H9 (cell line): ENCODE results near the gene PHLDA3. TPM values are rescaled to one million over a fixed set of nuclear protein-coding genes. Genes with fewer than 3 reads are reported as not detected.
"Not testable (repeated sequence)": the region's sequence is repeated elsewhere in the genome, so short reads cannot be mapped to it uniquely, and the experiment has no call there.

Experiments used
- DNase-seq: peaks from one replicate; pipeline ENCODE4 v3.0.0-alpha.2; 2017
- H2AFZ ChIP-seq: one replicate; pipeline ENCODE4 v1.6.1; 2013; ENCODE audit warnings: mild to moderate bottlenecking, low read length, control low read depth, moderate library complexity
- H2AK5ac ChIP-seq: 2 replicates; pipeline ENCODE4 v1.6.1; 2013; ENCODE audit warnings: low read length, control low read depth, mixed read lengths; ENCODE audit not compliant: insufficient read length
- H2BK120ac ChIP-seq: one replicate; pipeline ENCODE4 v1.6.1; 2013; ENCODE audit warnings: low read depth, mild to moderate bottlenecking, low read length, control low read depth, inconsistent platforms; ENCODE audit not compliant: poor library complexity, severe bottlenecking
- H2BK12ac ChIP-seq: 2 replicates; pipeline ENCODE4 v1.6.1; 2013; ENCODE audit warnings: low read length, control low read depth, mixed read lengths, low read depth; ENCODE audit not compliant: insufficient read length
- H2BK15ac ChIP-seq: 2 replicates; pipeline ENCODE4 v1.6.1; 2013; ENCODE audit warnings: low read depth, low read length, control low read depth
- H2BK20ac ChIP-seq: one replicate; pipeline ENCODE4 v1.6.1; 2013; ENCODE audit warnings: low read depth, mild to moderate bottlenecking, low read length, control low read depth, inconsistent platforms; ENCODE audit not compliant: poor library complexity, severe bottlenecking
- H2BK5ac ChIP-seq: 2 replicates; pipeline ENCODE4 v1.6.1; 2013; ENCODE audit warnings: low read length, control low read depth, mixed read lengths; ENCODE audit not compliant: insufficient read length
- H3K14ac ChIP-seq: 2 replicates; pipeline ENCODE4 v1.6.1; 2013; ENCODE audit warnings: low read length, control low read depth; ENCODE audit not compliant: insufficient read depth
- H3K18ac ChIP-seq: 2 replicates; pipeline ENCODE4 v1.6.1; 2013; ENCODE audit warnings: low read depth, mild to moderate bottlenecking, mixed read lengths, low read length, control low read depth; ENCODE audit not compliant: insufficient read length
- H3K23ac ChIP-seq: 2 replicates; pipeline ENCODE4 v1.6.1; 2013; ENCODE audit warnings: low read length, control low read depth, mixed read lengths, low read depth; ENCODE audit not compliant: insufficient read length
- H3K23me2 ChIP-seq: 2 replicates; pipeline ENCODE4 v1.6.1; 2013; ENCODE audit warnings: low read depth, mild to moderate bottlenecking, mixed read lengths, low read length, control low read depth; ENCODE audit not compliant: insufficient read length, poor library complexity, severe bottlenecking
- H3K27ac ChIP-seq: 2 replicates; pipeline ENCODE4 v1.5.1; 2013; ENCODE audit warnings: low read length, control low read depth, mixed read lengths, low read depth; ENCODE audit not compliant: insufficient read length
- H3K27me3 ChIP-seq: 2 replicates; pipeline ENCODE4 v1.6.1; 2013; ENCODE audit warnings: low read length, control low read depth, inconsistent platforms; ENCODE audit not compliant: insufficient read depth
- H3K4ac ChIP-seq: 2 replicates; pipeline ENCODE4 v1.6.1; 2013; ENCODE audit warnings: low read depth, mild to moderate bottlenecking, control low read depth, inconsistent platforms, low read length, moderate library complexity
- H3K4me1 ChIP-seq: 2 replicates; pipeline ENCODE4 v1.6.1; 2013; ENCODE audit warnings: low read length, control low read depth, inconsistent platforms; ENCODE audit not compliant: insufficient read depth
- H3K4me2 ChIP-seq: 2 replicates; pipeline ENCODE4 v1.6.1; 2013; ENCODE audit warnings: low read length, control low read depth, mixed read lengths; ENCODE audit not compliant: insufficient read length, insufficient read depth
- H3K56ac ChIP-seq: 2 replicates; pipeline ENCODE4 v1.6.1; 2013; ENCODE audit warnings: low read depth, mild to moderate bottlenecking, mixed read lengths, low read length, control low read depth; ENCODE audit not compliant: insufficient read length
- H3K79me1 ChIP-seq: 2 replicates; pipeline ENCODE4 v1.6.1; 2013; ENCODE audit warnings: low read depth, mild to moderate bottlenecking, moderate library complexity, low read length, control low read depth, inconsistent platforms; ENCODE audit not compliant: insufficient read depth, poor library complexity, severe bottlenecking
- H3K79me2 ChIP-seq: 2 replicates; pipeline ENCODE4 v1.6.1; 2013; ENCODE audit warnings: low read length, control low read depth, inconsistent platforms; ENCODE audit not compliant: insufficient read depth
- H3K9ac ChIP-seq: 2 replicates; pipeline ENCODE4 v1.6.1; 2013; ENCODE audit warnings: low read length, control low read depth, mixed read lengths; ENCODE audit not compliant: insufficient read length; ENCODE audit errors: extremely low read depth
- H3K9me3 ChIP-seq: one replicate; pipeline ENCODE4 v1.6.1; 2013; ENCODE audit warnings: low read depth, low read length, inconsistent platforms; ENCODE audit not compliant: control insufficient read depth
- H3T11ph ChIP-seq: one replicate; pipeline ENCODE4 v1.6.1; 2013; ENCODE audit warnings: mild to moderate bottlenecking, low read length, control low read depth, inconsistent platforms
- H4K20me1 ChIP-seq: one replicate; pipeline ENCODE4 v1.6.1; 2013; ENCODE audit not compliant: control insufficient read depth, insufficient read length, insufficient read depth
- H4K5ac ChIP-seq: 2 replicates; pipeline ENCODE4 v1.6.1; 2013; ENCODE audit warnings: low read depth, mild to moderate bottlenecking, mixed read lengths, low read length, control low read depth; ENCODE audit not compliant: insufficient read length
- H4K8ac ChIP-seq: replicated peaks from 2 replicates; pipeline ENCODE4 v1.6.1; 2013; ENCODE audit warnings: low read length, control low read depth, mixed read lengths, low read depth; ENCODE audit not compliant: insufficient read length
- H4K91ac ChIP-seq: 2 replicates; pipeline ENCODE4 v1.6.1; 2013; ENCODE audit warnings: low read depth, mild to moderate bottlenecking, moderate library complexity, mixed read lengths, low read length, control low read depth; ENCODE audit not compliant: insufficient read length
- H3K27ac Mint-ChIP-seq, 3 experiments: 2 replicates in 2 of 3; 3 replicates in 1 of 3; pipeline ENCODE4 v1.8.0; 2020 to 2021; ENCODE audit warnings: mixed read lengths in 3 of 3, mild to moderate bottlenecking in 1 of 3, moderate library complexity in 1 of 3
- H3K27me3 Mint-ChIP-seq: 2 replicates; pipeline ENCODE4 v1.8.0; 2021; ENCODE audit warnings: low read depth, mild to moderate bottlenecking, moderate library complexity, mixed read lengths
- H3K36me3 Mint-ChIP-seq, 3 experiments: 2 replicates in 2 of 3; 3 replicates in 1 of 3; pipeline ENCODE4 v1.8.0; 2020 to 2021; ENCODE audit warnings: low read depth in 3 of 3, mixed read lengths in 3 of 3; ENCODE audit not compliant: insufficient read depth in 1 of 3
- H3K4me1 Mint-ChIP-seq, 2 experiments: 2 replicates each; pipeline ENCODE4 v1.8.0; 2020; ENCODE audit warnings: mixed read lengths in 2 of 2
- H3K4me3 Mint-ChIP-seq, 2 experiments: 2 replicates in 1 of 2; 3 replicates in 1 of 2; pipeline ENCODE4 v1.8.0; 2020 to 2021; ENCODE audit warnings: mild to moderate bottlenecking in 2 of 2, mixed read lengths in 2 of 2, moderate library complexity in 1 of 2
- H3K9me3 Mint-ChIP-seq, 2 experiments: 2 replicates in 1 of 2; 3 replicates in 1 of 2; pipeline ENCODE4 v1.8.0; 2020; ENCODE audit warnings: mild to moderate bottlenecking in 2 of 2, mixed read lengths in 2 of 2, moderate library complexity in 1 of 2
- WGBS: extraction: QIAGEN DNeasy Blood & Tissue Kit; methylation state at CpG from one replicate; pipeline ENCODE4 v1.1.7; 2013; ENCODE audit warnings: missing lambda C conversion rate, low lambda C conversion rate, mixed read lengths; ENCODE audit not compliant: insufficient read length; ENCODE audit errors: extremely low coverage; 5-methylcytosine and 5-hydroxymethylcytosine counted together
- total RNA-seq: library from RNA; stranded (reverse); gene quantifications from 2 replicates; pipeline ENCODE4 v1.2.1, GENCODE V29; 2021
- TF ChIP-seq, protein P1 (sequence below): fragments of 200-600 bp; sonication (generic); conservative IDR thresholded peaks from 3 replicates; pipeline ENCODE4 v1.8.0; 2021; ENCODE audit warnings: antibody characterized with exemption, mild to moderate bottlenecking

The PHLDA3 gene
- total RNA-seq, 1 experiment from 2014 or later = 53.9 TPM

DNA sequence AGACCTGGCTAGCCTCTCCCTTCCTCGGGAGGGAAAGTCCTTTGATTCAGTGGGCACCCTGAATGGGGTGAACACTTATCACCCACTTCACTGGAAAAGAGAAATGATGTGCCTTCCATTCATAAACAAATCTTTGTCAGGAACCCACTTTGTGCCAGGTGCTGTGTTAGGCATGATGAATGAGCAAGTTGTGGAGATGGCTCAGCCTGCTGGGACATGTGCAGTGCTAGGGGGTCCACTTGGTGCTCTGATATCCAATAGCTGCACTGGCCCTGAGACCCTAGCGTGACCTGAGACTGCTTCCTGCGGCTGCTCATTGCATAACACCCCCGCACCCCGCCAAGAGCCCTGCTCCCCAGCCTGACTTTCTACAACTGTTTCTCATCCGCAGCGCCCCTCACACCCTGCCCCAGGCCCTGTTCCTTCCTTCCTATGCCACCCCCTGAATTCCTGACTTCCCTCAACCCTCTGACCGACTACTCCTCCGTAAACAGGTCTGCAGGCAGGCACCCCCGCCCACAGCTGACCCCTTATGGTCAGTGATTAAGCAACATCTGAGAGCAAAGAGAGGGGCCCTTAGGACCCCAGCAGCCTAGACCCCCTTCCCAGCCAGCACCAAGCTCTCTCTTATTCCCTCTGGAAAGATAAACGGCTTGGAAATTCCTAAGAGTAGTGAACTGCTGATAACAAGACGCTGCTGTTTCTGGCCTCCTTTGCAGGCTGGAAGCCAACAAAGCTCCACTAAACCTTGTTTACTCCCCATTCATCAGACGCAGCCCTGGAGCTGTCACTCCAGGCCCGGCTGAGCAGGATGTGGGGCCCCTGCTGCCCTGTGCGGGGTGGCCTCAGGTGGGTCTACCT, 25.0 kb upstream of the PHLDA3 start:
- Mint-ChIP-seq H3K9me3 (peaks cover 3 to 5% of the 10 kb centered on the region in 2 experiments; a peak in 3 of 5 replicates), H3K27ac (peak overlapping the region; percentile 52 to 79 (median 55); a peak in 5 of 7 replicates), H3K36me3 (peaks cover 0 to 4% (median 0%) of the 10 kb centered on the region in 3 experiments; a peak in 2 of 7 replicates), H3K4me3 (no peak overlapping the region), H3K27me3 (no peaks in the 10 kb centered on the region; the same call in 1 of the 2 replicates), H3K4me1 (peaks cover 14 to 29% of the 10 kb centered on the region in 2 experiments)
- H2BK5ac ChIP-seq = no peak overlapping the region
- H2BK120ac ChIP-seq = no peak overlapping the region
- H3K18ac ChIP-seq = no peak overlapping the region
- H3K79me2 ChIP-seq = no peaks in the 10 kb centered on the region
- H3K23me2 ChIP-seq = no peaks in the 10 kb centered on the region
- no peak overlapping the region for H3K4me2 ChIP-seq
- H3K9me3 ChIP-seq = no peaks in the 10 kb centered on the region
- H3K14ac ChIP-seq = peak overlapping the region; percentile 37; the same call in 1 of the 2 replicates
- no peak overlapping the region for H2AK5ac ChIP-seq
- H3K27me3 ChIP-seq = no peaks in the 10 kb centered on the region
- H3K56ac ChIP-seq = no peak overlapping the region
- H2BK15ac ChIP-seq = no peak overlapping the region
- no peak for DNase-seq
- no peaks in the 10 kb centered on the region for H4K20me1 ChIP-seq
- no peaks in the 10 kb centered on the region for H3K4me1 ChIP-seq
- TF ChIP-seq, protein P1, sequence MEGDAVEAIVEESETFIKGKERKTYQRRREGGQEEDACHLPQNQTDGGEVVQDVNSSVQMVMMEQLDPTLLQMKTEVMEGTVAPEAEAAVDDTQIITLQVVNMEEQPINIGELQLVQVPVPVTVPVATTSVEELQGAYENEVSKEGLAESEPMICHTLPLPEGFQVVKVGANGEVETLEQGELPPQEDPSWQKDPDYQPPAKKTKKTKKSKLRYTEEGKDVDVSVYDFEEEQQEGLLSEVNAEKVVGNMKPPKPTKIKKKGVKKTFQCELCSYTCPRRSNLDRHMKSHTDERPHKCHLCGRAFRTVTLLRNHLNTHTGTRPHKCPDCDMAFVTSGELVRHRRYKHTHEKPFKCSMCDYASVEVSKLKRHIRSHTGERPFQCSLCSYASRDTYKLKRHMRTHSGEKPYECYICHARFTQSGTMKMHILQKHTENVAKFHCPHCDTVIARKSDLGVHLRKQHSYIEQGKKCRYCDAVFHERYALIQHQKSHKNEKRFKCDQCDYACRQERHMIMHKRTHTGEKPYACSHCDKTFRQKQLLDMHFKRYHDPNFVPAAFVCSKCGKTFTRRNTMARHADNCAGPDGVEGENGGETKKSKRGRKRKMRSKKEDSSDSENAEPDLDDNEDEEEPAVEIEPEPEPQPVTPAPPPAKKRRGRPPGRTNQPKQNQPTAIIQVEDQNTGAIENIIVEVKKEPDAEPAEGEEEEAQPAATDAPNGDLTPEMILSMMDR = no peak
- no CpG with 5 or more reads among the region's 15 CpGs for WGBS
- H4K8ac ChIP-seq = no peak overlapping the region
- H2BK12ac ChIP-seq = no peak overlapping the region
- no peak overlapping the region for H3T11ph ChIP-seq
- no peak overlapping the region for H3K23ac ChIP-seq
- no peak overlapping the region for H3K9ac ChIP-seq
- H4K5ac ChIP-seq = no peak overlapping the region
- H3K79me1 ChIP-seq = no peaks in the 10 kb centered on the region
- H2BK20ac ChIP-seq = no peak overlapping the region
- H4K91ac ChIP-seq = no peak overlapping the region
- H2AFZ ChIP-seq = no peak overlapping the region
- no peak overlapping the region for H3K27ac ChIP-seq
- H3K4ac ChIP-seq = no peak overlapping the region

DNA sequence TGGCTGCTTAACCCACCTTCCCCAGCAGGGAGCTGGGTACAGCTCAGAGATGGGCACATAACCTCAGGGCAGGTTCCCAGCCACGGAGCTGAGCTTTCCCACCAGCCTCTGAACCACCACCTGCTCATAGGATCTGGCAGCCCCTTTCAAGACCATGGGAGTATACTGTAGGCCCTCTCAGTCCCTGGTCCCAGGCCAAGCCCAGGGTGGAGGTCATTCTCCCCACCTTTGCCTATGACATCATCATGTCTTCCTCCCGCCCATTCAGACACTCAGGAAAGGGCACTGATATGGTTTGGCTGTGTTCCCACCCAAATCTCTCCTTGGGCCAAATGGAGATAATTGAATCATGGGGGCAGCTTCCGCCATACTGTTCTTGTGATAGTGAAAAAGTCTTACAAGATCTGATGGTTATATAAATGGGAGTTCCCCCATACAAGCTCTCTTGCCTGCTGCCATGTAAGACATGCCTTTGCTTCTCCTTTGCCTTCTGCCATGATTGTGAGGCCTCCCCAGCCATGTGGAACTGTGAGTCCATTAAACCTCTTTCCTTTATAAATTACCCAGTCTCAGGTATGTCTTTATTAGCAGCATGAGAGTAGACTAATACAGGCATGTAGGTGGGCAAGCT, 24.2 kb upstream of the PHLDA3 start:
- not testable (repeated sequence) for H3K9me3 ChIP-seq, H2BK120ac ChIP-seq, H3K23me2 ChIP-seq, H4K20me1 ChIP-seq, H3K79me2 ChIP-seq, H3K18ac ChIP-seq, H4K91ac ChIP-seq, DNase-seq, H3K14ac ChIP-seq, H3K4ac ChIP-seq, H2BK5ac ChIP-seq, H2AFZ ChIP-seq, H2AK5ac ChIP-seq, H3K4me3 Mint-ChIP-seq, H4K5ac ChIP-seq, H3T11ph ChIP-seq, H3K56ac ChIP-seq, H3K27me3 ChIP-seq, H3K9me3 Mint-ChIP-seq, H3K36me3 Mint-ChIP-seq, H3K27me3 Mint-ChIP-seq, H4K8ac ChIP-seq, H3K27ac ChIP-seq, H3K4me1 ChIP-seq, H3K23ac ChIP-seq, H3K79me1 ChIP-seq, H2BK15ac ChIP-seq, H2BK12ac ChIP-seq, H2BK20ac ChIP-seq, H3K4me2 ChIP-seq, H3K27ac Mint-ChIP-seq, H3K9ac ChIP-seq
- WGBS = no CpG with 5 or more reads among the region's 3 CpGs
- H3K4me1 Mint-ChIP-seq = peaks cover 14 to 26% of the 10 kb centered on the region in 2 experiments
